Subcutaneous adipose tissue (tissue), 4 donors: ENCODE data around the gene SUSD1. TPM values are rescaled to one million over a fixed set of nuclear protein-coding genes. Genes with fewer than 3 reads are reported as not detected.

ENCODE experiments used
- CTCF ChIP-seq: fragments of 450-650 bp; IDR thresholded peaks from one replicate; pipeline ENCODE4 v1.5.1; 2016; ENCODE audit warnings: low read depth, mild to moderate bottlenecking, control low read depth, antibody characterized with exemption, moderate library complexity
- total RNA-seq, 4 donors: library from RNA; depleted of rRNA; stranded (reverse); fragments of >200 nt; gene quantifications; one replicate each; pipeline ENCODE4 v1.1.0, GENCODE V29; 2016

The SUSD1 gene
- total RNA-seq, 4 donors from 2014 or later, result 8.4 to 24.6 (median 16.3) TPM

- TF ChIP-seq CTCF, result no peak
These were observed 4.1 kb downstream of the SUSD1 start for GRCh38 chr9:112170968-112171367.

- no peak for TF ChIP-seq CTCF
These were observed 4.9 kb downstream of the SUSD1 start for GRCh38 chr9:112170235-112170634.

- TF ChIP-seq CTCF, result no peak
These were observed 5.7 kb downstream of the SUSD1 start for GRCh38 chr9:112169368-112169767.

GRCh38 chr9:112168197-112168596 is 6.9 kb downstream of the SUSD1 start:
- no peak for TF ChIP-seq CTCF

DNA sequence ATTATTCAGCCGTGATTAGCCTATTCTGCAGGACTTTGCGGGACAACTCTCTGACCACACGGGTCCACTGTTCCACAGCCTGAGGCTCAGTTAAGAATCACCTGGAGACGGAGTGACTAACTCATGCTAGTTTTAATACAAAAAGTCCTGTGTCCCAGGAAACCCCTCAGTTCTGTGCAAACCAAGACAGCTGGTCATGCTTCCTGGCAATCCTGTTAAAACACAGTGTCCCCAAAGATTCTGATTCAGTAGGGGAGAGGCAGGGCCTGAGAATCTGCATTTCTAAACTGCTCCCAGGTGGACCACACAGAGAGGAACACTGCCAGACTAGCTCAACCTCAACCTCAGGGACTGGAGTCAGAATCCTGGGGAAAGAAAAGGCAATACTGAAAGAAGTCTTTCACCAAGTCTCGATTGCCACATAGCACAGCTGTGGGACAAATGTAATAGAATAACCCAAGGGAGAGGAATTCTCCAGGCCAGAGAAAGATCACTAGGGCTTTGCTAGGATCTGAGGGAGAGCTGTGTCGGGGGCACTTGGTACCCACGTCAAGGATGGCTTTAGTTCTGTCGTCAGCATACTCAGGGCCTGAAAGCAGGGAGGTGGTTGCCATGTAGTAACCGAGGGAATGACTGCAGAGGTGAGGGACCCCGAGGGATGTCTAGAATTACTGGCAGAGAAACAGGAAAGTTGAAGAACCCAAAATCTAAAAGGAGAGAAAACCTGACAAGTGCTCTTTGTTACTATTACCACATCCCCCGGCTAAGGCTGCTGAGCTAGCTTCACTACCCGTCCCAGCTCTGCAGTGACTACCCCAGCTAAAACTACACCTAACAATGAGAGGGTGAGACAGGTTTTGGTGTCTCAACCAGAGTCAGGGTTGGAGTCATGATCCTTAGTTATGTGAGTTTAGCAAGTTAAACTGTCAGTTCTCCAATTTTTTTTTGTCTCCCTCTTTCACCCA is 8.6 kb downstream of the SUSD1 start:
- no peak for TF ChIP-seq CTCF

DNA sequence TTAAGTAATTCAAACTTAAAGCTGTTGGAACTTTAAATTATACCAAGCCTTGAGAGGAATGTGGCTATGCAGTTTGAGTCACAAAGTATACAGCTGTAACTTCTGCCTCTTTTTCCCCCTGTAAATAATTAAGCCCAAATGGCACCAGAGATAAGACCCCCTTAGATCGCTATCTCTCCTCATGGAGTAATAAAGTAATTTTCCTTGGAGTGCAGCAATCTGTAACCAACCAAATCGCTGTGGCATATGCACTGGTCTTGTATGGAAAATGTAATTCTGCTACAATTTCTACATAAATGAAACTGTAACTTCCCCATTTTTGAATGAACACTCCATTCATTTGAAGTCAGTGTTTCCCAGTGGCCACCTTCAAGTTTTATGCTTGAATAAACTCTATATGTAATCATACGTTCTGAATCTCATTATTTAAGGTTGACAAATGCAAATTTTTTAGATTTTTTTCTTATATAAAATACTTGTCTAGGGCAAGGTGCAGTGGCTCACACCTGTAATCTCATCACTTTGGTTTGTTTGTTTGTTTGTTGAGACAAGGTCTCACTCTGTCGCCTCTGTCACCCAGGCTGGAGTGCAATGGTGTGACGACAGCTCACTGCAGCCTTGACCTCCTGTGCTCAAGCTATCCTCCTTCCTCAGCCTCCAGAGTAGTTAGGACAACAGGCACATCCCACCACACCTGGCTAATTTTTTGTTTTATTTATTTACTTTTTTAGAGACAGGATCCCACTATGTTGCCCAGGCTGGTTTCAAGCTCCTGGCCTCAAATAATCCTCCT is 12.3 kb downstream of the SUSD1 start:
- no peak for TF ChIP-seq CTCF

- no peak for TF ChIP-seq CTCF
These were observed 15.3 kb downstream of the SUSD1 start for GRCh38 chr9:112159781-112160180.
